ENCODE results near the gene NEUROD1.

GRCh38 chr2:181690860-181691259 is 10.5 kb upstream of the NEUROD1 start:
- TF ChIP-seq CTCF (conservative IDR thresholded peaks at IDR 0.05; ENCODE audit: low read length) (no peak), EZH2phosphoT487 (IDR thresholded peaks at IDR 0.05; ENCODE audit: borderline replicate concordance, low read depth, low read length) (no peak)

Data from OCI-LY7 (cell line).